ENCODE data around the gene GIN1.

- TF ChIP-seq, protein P1, sequence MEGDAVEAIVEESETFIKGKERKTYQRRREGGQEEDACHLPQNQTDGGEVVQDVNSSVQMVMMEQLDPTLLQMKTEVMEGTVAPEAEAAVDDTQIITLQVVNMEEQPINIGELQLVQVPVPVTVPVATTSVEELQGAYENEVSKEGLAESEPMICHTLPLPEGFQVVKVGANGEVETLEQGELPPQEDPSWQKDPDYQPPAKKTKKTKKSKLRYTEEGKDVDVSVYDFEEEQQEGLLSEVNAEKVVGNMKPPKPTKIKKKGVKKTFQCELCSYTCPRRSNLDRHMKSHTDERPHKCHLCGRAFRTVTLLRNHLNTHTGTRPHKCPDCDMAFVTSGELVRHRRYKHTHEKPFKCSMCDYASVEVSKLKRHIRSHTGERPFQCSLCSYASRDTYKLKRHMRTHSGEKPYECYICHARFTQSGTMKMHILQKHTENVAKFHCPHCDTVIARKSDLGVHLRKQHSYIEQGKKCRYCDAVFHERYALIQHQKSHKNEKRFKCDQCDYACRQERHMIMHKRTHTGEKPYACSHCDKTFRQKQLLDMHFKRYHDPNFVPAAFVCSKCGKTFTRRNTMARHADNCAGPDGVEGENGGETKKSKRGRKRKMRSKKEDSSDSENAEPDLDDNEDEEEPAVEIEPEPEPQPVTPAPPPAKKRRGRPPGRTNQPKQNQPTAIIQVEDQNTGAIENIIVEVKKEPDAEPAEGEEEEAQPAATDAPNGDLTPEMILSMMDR (conservative IDR thresholded peaks at IDR 0.05 in 1 of 2, IDR thresholded peaks at IDR 0.05 in 1 of 2; ENCODE audit: low read depth in 1 of 2, low read length in 2 of 2) = no peak
- no peak for TF ChIP-seq EZH2 (IDR thresholded peaks at IDR 0.05; ENCODE audit: low read length, missing control alignments)
These were observed 27.3 kb downstream of the GIN1 start for GRCh38 chr5:103092676-103093075.
